Natural killer cell (primary cell): ENCODE data around the gene POLR3B. TPM values are rescaled to one million over a fixed set of nuclear protein-coding genes. Genes with fewer than 3 reads are reported as not detected.
"Not testable (repeated sequence)": the region's sequence is repeated elsewhere in the genome, so short reads cannot be mapped to it uniquely, and the experiment has no call there.

Experiments used
- ATAC-seq, 3 donors: fragments of 150-1000 bp in 2 of 3; fragments of 200-7000 bp in 1 of 3; cut with Tn5 transposase; 1 replicate in 1 of 3; 2 replicates in 2 of 3; pipeline ENCODE4 v1.10.0; 2021; ENCODE audit warnings: mild to moderate bottlenecking in 2 of 3, moderate library complexity in 2 of 3
- DNase-seq, 2 donors: peaks; one replicate each; pipeline versions ENCODE4 v3.0.0 to v3.0.0-alpha.2; 2013 to 2021; ENCODE audit warnings: mixed read lengths in 1 of 2
- H3K27ac ChIP-seq: one replicate; pipeline ENCODE4 v1.5.1; 2013; ENCODE audit warnings: mild to moderate bottlenecking, low read length
- H3K27me3 ChIP-seq: one replicate; pipeline ENCODE4 v1.6.1; 2013; ENCODE audit warnings: low read length; ENCODE audit not compliant: control insufficient read depth, insufficient read depth
- H3K36me3 ChIP-seq: one replicate; pipeline ENCODE4 v1.6.1; 2013; ENCODE audit warnings: low read length; ENCODE audit not compliant: control insufficient read depth, insufficient read depth
- H3K4me1 ChIP-seq: one replicate; pipeline ENCODE4 v1.6.1; 2013; ENCODE audit warnings: low read length; ENCODE audit not compliant: control insufficient read depth, insufficient read depth
- H3K4me3 ChIP-seq: one replicate; pipeline ENCODE4 v1.5.1; 2013; ENCODE audit warnings: low read length
- H3K9me3 ChIP-seq: one replicate; pipeline ENCODE4 v1.6.1; 2013; ENCODE audit warnings: low read length; ENCODE audit not compliant: control insufficient read depth, insufficient read depth
- H3K27ac Mint-ChIP-seq, 2 donors: one replicate each; pipeline ENCODE4 v1.8.0; 2022; ENCODE audit warnings: mild to moderate bottlenecking in 2 of 2, mixed read lengths in 2 of 2, moderate library complexity in 1 of 2
- H3K27me3 Mint-ChIP-seq, 2 donors: one replicate each; pipeline ENCODE4 v1.8.0; 2022; ENCODE audit warnings: low read depth in 2 of 2, mixed read lengths in 2 of 2
- H3K36me3 Mint-ChIP-seq: one replicate; pipeline ENCODE4 v1.8.0; 2022; ENCODE audit warnings: mixed read lengths
- H3K4me1 Mint-ChIP-seq, 2 donors: one replicate each; pipeline ENCODE4 v1.8.0; 2022; ENCODE audit warnings: mixed read lengths in 2 of 2
- H3K4me3 Mint-ChIP-seq: one replicate; pipeline ENCODE4 v1.8.0; 2022; ENCODE audit warnings: mild to moderate bottlenecking, moderate library complexity, mixed read lengths
- H3K9me3 Mint-ChIP-seq, 2 donors: one replicate each; pipeline ENCODE4 v1.8.0; 2022; ENCODE audit warnings: mixed read lengths in 2 of 2
- WGBS: methylation state at CpG from one replicate; pipeline ENCODE4 v1.1.7; 2013; ENCODE audit warnings: missing lambda C conversion rate; ENCODE audit not compliant: insufficient coverage; 5-methylcytosine and 5-hydroxymethylcytosine counted together
- intact Hi-C: fragments of 100-400 bp; cut with micrococcal nuclease; formaldehyde crosslinking; loops from one replicate; pipeline ENCODE4 v1.14.2; 2022
- total RNA-seq, 4 donors: library from RNA; stranded (reverse); fragments of 120-200 nt in 1 of 4; gene quantifications; one replicate each; pipeline versions ENCODE4 v1.2.3 to v1.2.4, GENCODE V29; 2013 to 2022
- TF ChIP-seq, protein P1 (sequence below): fragments of 200-600 bp; IDR thresholded peaks from one replicate; pipeline ENCODE4 v1.8.0; 2022; ENCODE audit warnings: antibody characterized with exemption

POLR3B gene
- total RNA-seq, 3 donors from 2014 or later (not counting 1 experiment from before 2014, with no cell fraction given) = 3.8 to 8.1 (median 5.4) TPM

GRCh38 chr12:106475662-106476061 lies 118.1 kb downstream of the POLR3B start:
- H3K27me3 Mint-ChIP-seq, DNase-seq, H3K4me3 ChIP-seq, intact Hi-C loops, H3K4me1 ChIP-seq, H3K27me3 ChIP-seq, H3K36me3 ChIP-seq, H3K36me3 Mint-ChIP-seq, H3K9me3 ChIP-seq, H3K9me3 Mint-ChIP-seq, ATAC-seq, H3K4me3 Mint-ChIP-seq, H3K27ac ChIP-seq, H3K4me1 Mint-ChIP-seq, H3K27ac Mint-ChIP-seq: not testable (repeated sequence)
- no CpG with 5 or more reads among the region's 3 CpGs for WGBS

DNA sequence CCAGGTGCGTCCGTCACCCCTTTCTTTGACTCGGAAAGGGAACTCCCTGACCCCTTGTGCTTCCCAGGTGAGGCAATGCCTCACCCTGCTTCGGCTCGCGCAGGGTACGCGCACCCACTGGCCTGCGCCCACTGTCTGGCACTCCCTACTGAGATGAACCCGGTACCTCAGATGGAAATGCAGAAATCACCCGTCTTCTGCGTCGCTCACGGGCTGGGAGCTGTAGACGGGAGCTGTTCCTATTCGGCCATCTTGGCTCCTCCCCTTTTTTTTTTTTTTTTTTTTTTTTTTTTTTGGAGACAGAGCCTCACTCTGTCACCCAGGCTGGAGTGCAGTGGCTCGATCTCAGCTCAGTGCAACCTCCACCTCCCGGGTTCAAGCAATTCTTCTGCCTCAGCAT lies 120.1 kb downstream of the POLR3B start:
- H3K4me1 Mint-ChIP-seq, ATAC-seq, H3K4me1 ChIP-seq, H3K27ac Mint-ChIP-seq, H3K9me3 ChIP-seq, H3K36me3 ChIP-seq, H3K4me3 Mint-ChIP-seq, H3K4me3 ChIP-seq, H3K27ac ChIP-seq, H3K27me3 ChIP-seq, H3K27me3 Mint-ChIP-seq, H3K36me3 Mint-ChIP-seq, DNase-seq, intact Hi-C loops, H3K9me3 Mint-ChIP-seq: not testable (repeated sequence)
- 98% methylated on average over 18 of the region's 18 CpGs for WGBS

- no peaks in the 10 kb centered on the region for H3K9me3 Mint-ChIP-seq
- intact Hi-C loops = no loop called here
- H3K27me3 Mint-ChIP-seq = no peaks in the 10 kb centered on the region
- TF ChIP-seq, protein P1, sequence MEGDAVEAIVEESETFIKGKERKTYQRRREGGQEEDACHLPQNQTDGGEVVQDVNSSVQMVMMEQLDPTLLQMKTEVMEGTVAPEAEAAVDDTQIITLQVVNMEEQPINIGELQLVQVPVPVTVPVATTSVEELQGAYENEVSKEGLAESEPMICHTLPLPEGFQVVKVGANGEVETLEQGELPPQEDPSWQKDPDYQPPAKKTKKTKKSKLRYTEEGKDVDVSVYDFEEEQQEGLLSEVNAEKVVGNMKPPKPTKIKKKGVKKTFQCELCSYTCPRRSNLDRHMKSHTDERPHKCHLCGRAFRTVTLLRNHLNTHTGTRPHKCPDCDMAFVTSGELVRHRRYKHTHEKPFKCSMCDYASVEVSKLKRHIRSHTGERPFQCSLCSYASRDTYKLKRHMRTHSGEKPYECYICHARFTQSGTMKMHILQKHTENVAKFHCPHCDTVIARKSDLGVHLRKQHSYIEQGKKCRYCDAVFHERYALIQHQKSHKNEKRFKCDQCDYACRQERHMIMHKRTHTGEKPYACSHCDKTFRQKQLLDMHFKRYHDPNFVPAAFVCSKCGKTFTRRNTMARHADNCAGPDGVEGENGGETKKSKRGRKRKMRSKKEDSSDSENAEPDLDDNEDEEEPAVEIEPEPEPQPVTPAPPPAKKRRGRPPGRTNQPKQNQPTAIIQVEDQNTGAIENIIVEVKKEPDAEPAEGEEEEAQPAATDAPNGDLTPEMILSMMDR = no peak
- no peaks in the 10 kb centered on the region for H3K36me3 Mint-ChIP-seq
- ATAC-seq (no peak), DNase-seq (no peak)
- H3K27ac Mint-ChIP-seq = no peak overlapping the region
- H3K4me3 ChIP-seq = no peak overlapping the region
- H3K9me3 ChIP-seq = no peaks in the 10 kb centered on the region
- H3K36me3 ChIP-seq = no peaks in the 10 kb centered on the region
- H3K27me3 ChIP-seq = no peaks in the 10 kb centered on the region
- H3K4me1 Mint-ChIP-seq = peaks cover 4 to 5% of the 10 kb centered on the region in 2 donors
- no peak overlapping the region for H3K27ac ChIP-seq
- no peak overlapping the region for H3K4me3 Mint-ChIP-seq
- WGBS = 88% methylated on average over 1 of the region's 1 CpG
- H3K4me1 ChIP-seq = no peaks in the 10 kb centered on the region
Observed at GRCh38 chr12:106480251-106480650, 122.7 kb downstream of the POLR3B start.

DNA sequence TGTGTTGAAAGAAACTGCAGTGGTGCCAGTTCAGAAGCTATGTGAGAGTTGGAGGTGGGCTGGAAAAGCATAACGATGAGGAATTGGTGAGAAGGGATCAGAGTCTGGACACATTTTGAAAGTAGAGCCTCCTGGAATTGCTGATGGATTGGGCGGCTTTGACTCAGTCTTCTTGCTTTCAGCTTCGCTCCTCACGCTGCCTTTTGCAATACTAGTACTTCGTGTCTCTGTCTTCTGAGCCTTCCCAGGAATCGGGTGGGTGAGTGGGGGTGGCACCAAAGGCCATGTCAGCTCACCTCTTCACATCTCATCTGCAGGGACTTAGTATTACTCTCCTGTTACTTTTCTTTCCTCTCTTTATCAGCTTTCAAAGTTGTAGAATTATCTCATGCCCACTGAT lies 123.7 kb downstream of the POLR3B start:
- H3K27me3 Mint-ChIP-seq = no peaks in the 10 kb centered on the region
- no peaks in the 10 kb centered on the region for H3K9me3 Mint-ChIP-seq
- Histone ChIP-seq H3K4me1 (no peaks in the 10 kb centered on the region), H3K4me3 (no peak overlapping the region), H3K27ac (no peak overlapping the region), H3K27me3 (no peaks in the 10 kb centered on the region), H3K9me3 (no peaks in the 10 kb centered on the region), H3K36me3 (no peaks in the 10 kb centered on the region)
- no peak for ATAC-seq
- H3K27ac Mint-ChIP-seq = no peak overlapping the region
- no peak overlapping the region for H3K4me3 Mint-ChIP-seq
- TF ChIP-seq, protein P1 = no peak
- peaks cover 4 to 5% of the 10 kb centered on the region in 2 donors for H3K4me1 Mint-ChIP-seq
- no peak for DNase-seq
- H3K36me3 Mint-ChIP-seq = no peaks in the 10 kb centered on the region
- 96% methylated on average over 6 of the region's 6 CpGs for WGBS
- intact Hi-C loops = no loop called here

GRCh38 chr12:106487664-106488063 lies 130.1 kb downstream of the POLR3B start:
- H3K4me3 ChIP-seq = no peak overlapping the region
- no peaks in the 10 kb centered on the region for H3K9me3 ChIP-seq
- Mint-ChIP-seq H3K4me1 (no peaks in the 10 kb centered on the region), H3K27ac (no peak overlapping the region), H3K4me3 (no peak overlapping the region), H3K9me3 (no peaks in the 10 kb centered on the region), H3K36me3 (no peaks in the 10 kb centered on the region), H3K27me3 (no peaks in the 10 kb centered on the region)
- no peaks in the 10 kb centered on the region for H3K27me3 ChIP-seq
- ATAC-seq = no peak
- DNase-seq = no peak
- 97% methylated on average over 5 of the region's 5 CpGs for WGBS
- no peak overlapping the region for H3K27ac ChIP-seq
- TF ChIP-seq, protein P1 = no peak
- intact Hi-C loops = no loop called here
- no peaks in the 10 kb centered on the region for H3K4me1 ChIP-seq
- H3K36me3 ChIP-seq = no peaks in the 10 kb centered on the region
